MCF 10A (cell line): ENCODE data around the gene BMP2K. TPM values are rescaled to one million over a fixed set of nuclear protein-coding genes. Genes with fewer than 3 reads are reported as not detected.

Source experiments
- BruUV-seq: library from RNA; stranded (reverse); fragments of 400-500 nt; replicated peaks from 2 replicates; lab custom pipeline; 2021; lab: Mats Ljungman, UMichigan
- CTCF ChIA-PET: fragments of 300-600 bp; sonication (Branson Sonifier 250); formaldehyde crosslinking; extraction: SDS; loops from one replicate; lab custom pipeline; 2021; ENCODE audit warnings: antibody characterized with exemption, inconsistent platforms; lab: Yijun Ruan, JAX
- POLR2A ChIA-PET: fragments of 300-600, 350-650 bp; sonication (Branson Sonifier 250); formaldehyde crosslinking; extraction: SDS; loops from one replicate; lab custom pipeline; 2020; ENCODE audit warnings: antibody characterized with exemption, inconsistent platforms; lab: Yijun Ruan, JAX
- DNase-seq: peaks from one replicate; pipeline ENCODE4 v3.0.0-alpha.2; 2018; ENCODE audit not compliant: unreplicated experiment
- H3K27ac Mint-ChIP-seq: one replicate; pipeline ENCODE4 v1.8.0; 2022; ENCODE audit warnings: mild to moderate bottlenecking, low read depth, mixed read lengths; ENCODE audit not compliant: unreplicated experiment
- H3K27me3 Mint-ChIP-seq: one replicate; pipeline ENCODE4 v1.8.0; 2022; ENCODE audit warnings: mixed read lengths; ENCODE audit not compliant: insufficient read depth, unreplicated experiment
- H3K36me3 Mint-ChIP-seq: one replicate; pipeline ENCODE4 v1.8.0; 2022; ENCODE audit warnings: mild to moderate bottlenecking, moderate library complexity, mixed read lengths; ENCODE audit not compliant: insufficient read depth, unreplicated experiment
- H3K4me1 Mint-ChIP-seq: one replicate; pipeline ENCODE4 v1.8.0; 2022; ENCODE audit warnings: mixed read lengths; ENCODE audit not compliant: insufficient read depth, unreplicated experiment
- H3K4me3 Mint-ChIP-seq: one replicate; pipeline ENCODE4 v1.8.0; 2022; ENCODE audit warnings: mild to moderate bottlenecking, moderate library complexity, mixed read lengths; ENCODE audit not compliant: unreplicated experiment
- H3K9me3 Mint-ChIP-seq: one replicate; pipeline ENCODE4 v1.8.0; 2022; ENCODE audit warnings: mixed read lengths; ENCODE audit not compliant: unreplicated experiment
- intact Hi-C: fragments of 100-400 bp; cut with micrococcal nuclease; formaldehyde crosslinking; loops from 2 replicates; pipeline ENCODE4 v1.14.1; 2022
- total RNA-seq: library from RNA; stranded (reverse); gene quantifications from 2 replicates; pipeline ENCODE4 v1.2.3, GENCODE V29; 2022
- TF ChIP-seq, protein P1 (sequence below): fragments of 200-600 bp; IDR thresholded peaks from one replicate; pipeline ENCODE4 v1.8.0; 2022; ENCODE audit warnings: antibody characterized with exemption, mild to moderate bottlenecking; ENCODE audit not compliant: unreplicated experiment

Gene BMP2K
- total RNA-seq, 1 experiment from 2014 or later = 47.3 TPM

DNA sequence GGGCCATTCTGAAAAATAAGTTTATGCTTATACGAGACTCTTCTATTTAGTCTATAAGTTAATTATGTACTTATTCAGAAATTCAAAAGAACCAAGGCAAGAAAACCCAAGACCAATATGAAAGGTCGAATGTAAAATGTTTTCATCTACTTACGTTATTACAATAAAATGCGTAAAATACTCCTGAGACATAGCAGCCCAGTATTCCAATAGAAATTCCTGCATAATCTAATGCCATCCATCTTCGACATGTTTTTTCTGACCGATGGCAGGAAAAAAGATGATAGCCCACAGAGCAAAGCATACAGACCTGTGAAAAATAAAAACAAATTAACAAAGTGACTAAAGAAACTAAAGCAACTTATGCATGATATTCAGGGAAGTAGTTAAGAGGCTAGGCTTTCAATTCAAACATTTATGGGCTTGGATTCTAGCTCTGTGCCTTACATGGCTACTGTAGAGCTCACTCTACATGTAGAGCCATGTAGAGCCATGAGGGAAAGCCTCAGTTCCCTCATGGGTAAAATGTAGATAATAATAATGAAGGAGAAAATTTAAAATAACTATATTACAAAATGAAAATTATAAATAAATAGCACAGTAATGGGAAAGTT is 154.0 kb downstream of the BMP2K start:
- ChIA-PET POLR2A (no interaction called here), CTCF (no interaction called here)
- Mint-ChIP-seq H3K4me3 (no peak overlapping the region), H3K36me3 (peaks cover 33% of the 10 kb centered on the region), H3K27ac (no peak overlapping the region), H3K9me3 (no peaks in the 10 kb centered on the region), H3K4me1 (no peaks in the 10 kb centered on the region), H3K27me3 (no peaks in the 10 kb centered on the region)
- intact Hi-C loops = no loop called here
- no TSS peak for BruUV-seq
- DNase-seq = no peak
- TF ChIP-seq, protein P1, sequence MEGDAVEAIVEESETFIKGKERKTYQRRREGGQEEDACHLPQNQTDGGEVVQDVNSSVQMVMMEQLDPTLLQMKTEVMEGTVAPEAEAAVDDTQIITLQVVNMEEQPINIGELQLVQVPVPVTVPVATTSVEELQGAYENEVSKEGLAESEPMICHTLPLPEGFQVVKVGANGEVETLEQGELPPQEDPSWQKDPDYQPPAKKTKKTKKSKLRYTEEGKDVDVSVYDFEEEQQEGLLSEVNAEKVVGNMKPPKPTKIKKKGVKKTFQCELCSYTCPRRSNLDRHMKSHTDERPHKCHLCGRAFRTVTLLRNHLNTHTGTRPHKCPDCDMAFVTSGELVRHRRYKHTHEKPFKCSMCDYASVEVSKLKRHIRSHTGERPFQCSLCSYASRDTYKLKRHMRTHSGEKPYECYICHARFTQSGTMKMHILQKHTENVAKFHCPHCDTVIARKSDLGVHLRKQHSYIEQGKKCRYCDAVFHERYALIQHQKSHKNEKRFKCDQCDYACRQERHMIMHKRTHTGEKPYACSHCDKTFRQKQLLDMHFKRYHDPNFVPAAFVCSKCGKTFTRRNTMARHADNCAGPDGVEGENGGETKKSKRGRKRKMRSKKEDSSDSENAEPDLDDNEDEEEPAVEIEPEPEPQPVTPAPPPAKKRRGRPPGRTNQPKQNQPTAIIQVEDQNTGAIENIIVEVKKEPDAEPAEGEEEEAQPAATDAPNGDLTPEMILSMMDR = no peak

GRCh38 chr4:78936989-78937388 is 160.8 kb downstream of the BMP2K start:
- no peaks in the 10 kb centered on the region for H3K9me3 Mint-ChIP-seq
- TF ChIP-seq, protein P1 = no peak
- no peak overlapping the region for H3K27ac Mint-ChIP-seq
- BruUV-seq = no TSS peak
- no peak for DNase-seq
- H3K27me3 Mint-ChIP-seq = no peaks in the 10 kb centered on the region
- intact Hi-C loops = no loop called here
- POLR2A ChIA-PET = interaction anchor here (0.5 to 1.6 kb wide), 3 partner anchors 11 to 1095 kb away, joined by 3 to 12 read pairs (median 3); no protein-coding TSS in a partner anchor
- CTCF ChIA-PET = interaction anchor here (0.6 kb wide), 1 partner anchor 18 kb away, joined by 3 read pairs; no protein-coding TSS in a partner anchor
- peaks cover 5% of the 10 kb centered on the region for H3K4me1 Mint-ChIP-seq
- peaks cover 7% of the 10 kb centered on the region for H3K36me3 Mint-ChIP-seq
- no peak overlapping the region for H3K4me3 Mint-ChIP-seq

DNA sequence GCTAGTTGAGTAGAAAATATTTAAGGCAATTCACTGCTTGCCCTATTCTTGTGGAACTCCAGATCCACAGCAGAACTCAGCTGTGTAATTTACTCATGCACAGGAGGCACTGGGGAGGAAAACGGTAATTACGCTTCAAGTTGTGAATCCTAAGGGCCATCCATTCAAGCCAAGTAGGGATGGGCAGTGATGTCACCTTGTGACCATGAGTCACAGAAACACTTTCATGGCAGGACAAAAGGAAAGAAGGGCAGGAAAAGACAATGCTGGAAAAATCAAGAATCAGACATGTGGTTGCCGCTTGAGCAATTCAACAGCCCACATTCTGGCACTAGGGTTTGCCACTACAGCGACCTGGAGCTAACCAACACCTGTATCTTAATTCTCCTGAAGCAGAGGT is 161.7 kb downstream of the BMP2K start:
- Mint-ChIP-seq H3K4me1 (peaks cover 5% of the 10 kb centered on the region), H3K27me3 (no peaks in the 10 kb centered on the region), H3K4me3 (peak overlapping the region; percentile 93), H3K36me3 (peaks cover 7% of the 10 kb centered on the region), H3K27ac (no peak overlapping the region), H3K9me3 (no peaks in the 10 kb centered on the region)
- ChIA-PET CTCF (interaction anchor here (0.6 to 2.9 kb wide), 4 partner anchors 10 to 328 kb away, joined by 3 to 16 read pairs (median 3); no protein-coding TSS in a partner anchor), POLR2A (interaction anchor here (0.6 to 3.0 kb wide), 7 partner anchors 10 to 372 kb away, joined by 3 to 12 read pairs (median 4); no protein-coding TSS in a partner anchor)
- DNase-seq = peak; percentile 30
- BruUV-seq = no TSS peak
- intact Hi-C loops = no loop called here
- TF ChIP-seq, protein P1 = no peak

DNA sequence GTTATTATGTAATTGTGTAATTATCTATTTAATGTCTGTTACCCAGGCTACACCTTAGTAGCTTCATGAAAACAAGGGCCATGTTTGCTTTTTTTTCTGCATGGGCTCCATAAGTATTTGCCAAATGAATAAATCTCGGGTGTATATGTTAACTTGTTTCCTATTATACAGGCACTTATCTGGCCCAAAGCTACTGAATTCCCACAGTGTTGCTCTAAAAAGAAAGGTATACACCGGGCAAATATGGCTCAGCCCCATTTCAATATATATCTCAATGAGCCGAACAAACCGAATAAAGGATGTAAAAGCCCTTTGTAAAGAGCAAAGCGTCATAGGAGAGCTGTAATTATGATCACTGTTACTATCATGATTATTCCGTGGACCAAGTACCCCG is 162.3 kb downstream of the BMP2K start:
- H3K27me3 Mint-ChIP-seq = no peaks in the 10 kb centered on the region
- TF ChIP-seq, protein P1 = no peak
- BruUV-seq = TSS peak; percentile 53
- POLR2A ChIA-PET = interaction anchor here (0.7 to 3.0 kb wide), 16 partner anchors 10 to 1367 kb away, joined by 3 to 12 read pairs (median 4); no protein-coding TSS in a partner anchor
- peaks cover 5% of the 10 kb centered on the region for H3K4me1 Mint-ChIP-seq
- peaks cover 7% of the 10 kb centered on the region for H3K36me3 Mint-ChIP-seq
- CTCF ChIA-PET = interaction anchor here (0.7 to 2.9 kb wide), 5 partner anchors 11 to 347 kb away, joined by 3 to 16 read pairs (median 3); no protein-coding TSS in a partner anchor
- H3K9me3 Mint-ChIP-seq = no peaks in the 10 kb centered on the region
- H3K4me3 Mint-ChIP-seq = peak overlapping the region; percentile 93
- intact Hi-C loops = no loop called here
- H3K27ac Mint-ChIP-seq = peak overlapping the region; percentile 93
- no peak for DNase-seq
